NT2/D1 (cell line): ENCODE results near the gene ATXN7L2.

Experiments
- DNase-seq: peaks from one replicate; pipeline ENCODE4 v3.0.0-alpha.2; 2011; ENCODE audit warnings: low read depth, low spot score
- H3K27me3 ChIP-seq: 2 replicates; pipeline ENCODE4 v1.6.0; 2011; ENCODE audit warnings: mild to moderate bottlenecking; ENCODE audit not compliant: insufficient read length, insufficient read depth
- H3K36me3 ChIP-seq: 2 replicates; pipeline ENCODE4 v1.6.1; 2011; ENCODE audit warnings: mild to moderate bottlenecking, low read length, mixed read lengths; ENCODE audit not compliant: insufficient read depth, insufficient read length
- H3K4me1 ChIP-seq: 2 replicates; pipeline ENCODE4 v1.5.1; 2011; ENCODE audit not compliant: insufficient read depth, insufficient read length
- H3K4me3 ChIP-seq: 2 replicates; pipeline ENCODE4 v1.5.1; 2011; ENCODE audit warnings: low read depth; ENCODE audit not compliant: insufficient read length
- H3K9ac ChIP-seq: 2 replicates; pipeline ENCODE4 v1.6.0; 2011; ENCODE audit warnings: low read depth; ENCODE audit not compliant: insufficient read length
- H3K9me3 ChIP-seq: 2 replicates; pipeline ENCODE4 v1.5.1; 2011; ENCODE audit warnings: mild to moderate bottlenecking, low read length; ENCODE audit not compliant: insufficient read depth
- SUZ12 ChIP-seq: IDR thresholded peaks from 2 replicates; pipeline ENCODE4 v1.6.1; 2011; ENCODE audit not compliant: insufficient read length, insufficient read depth; ENCODE audit errors: extremely low read depth
- YY1 ChIP-seq: IDR thresholded peaks from 2 replicates; pipeline ENCODE4 v1.6.1; 2011; ENCODE audit not compliant: insufficient read length, insufficient read depth
- ZNF274 ChIP-seq: IDR thresholded peaks from 2 replicates; pipeline ENCODE4 v1.6.1; 2011; ENCODE audit warnings: mild to moderate bottlenecking, low read depth, low read length

Gene ATXN7L2

DNA sequence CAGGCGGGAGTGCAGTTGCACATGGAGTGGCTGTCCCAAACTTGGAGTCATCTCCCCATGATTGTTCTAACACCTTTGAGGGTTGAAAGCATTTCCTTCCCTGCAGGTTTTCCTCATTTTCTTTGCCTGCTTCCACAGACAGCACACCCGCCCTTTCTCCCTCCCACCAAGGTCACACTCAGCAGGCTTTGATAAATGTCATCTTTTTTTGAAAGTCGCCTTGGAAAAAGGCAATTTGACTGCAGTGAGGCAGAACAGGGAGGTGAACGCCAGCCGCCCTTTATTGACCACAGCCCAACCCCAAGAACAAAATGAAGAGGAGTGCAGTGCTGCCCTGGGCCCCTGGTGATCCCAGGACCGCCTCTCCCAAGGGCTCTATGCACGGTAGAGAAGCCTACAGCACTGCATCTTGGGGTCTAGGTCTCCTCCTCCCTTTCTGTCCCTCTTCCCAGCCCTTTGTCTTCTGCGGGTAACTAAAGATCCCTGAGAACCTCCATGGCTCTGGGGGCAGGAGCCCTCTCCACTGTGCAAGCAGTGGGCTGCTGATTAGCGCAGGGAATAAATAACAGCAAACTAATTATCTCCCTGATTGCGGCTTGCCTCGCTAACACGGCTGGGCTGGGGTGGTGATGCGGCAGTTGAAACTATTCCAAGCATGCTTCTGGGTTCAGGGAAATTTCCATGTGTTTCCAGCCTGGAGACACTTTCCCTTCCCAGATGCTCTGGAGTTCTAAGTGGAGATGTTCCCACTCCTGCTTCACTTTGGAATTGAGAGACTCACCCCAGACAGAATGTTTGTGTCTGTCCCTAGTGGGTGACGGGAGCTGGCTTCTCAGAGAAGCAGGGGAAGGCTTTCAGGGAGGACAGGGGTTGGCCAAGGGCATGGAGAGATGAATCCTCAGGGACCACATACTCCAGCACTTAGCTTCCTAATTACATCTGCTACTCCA lies 37.6 kb downstream of the ATXN7L2 start:
- Histone ChIP-seq H3K36me3 (no peaks in the 10 kb centered on the region), H3K9ac (no peak overlapping the region), H3K4me1 (no peaks in the 10 kb centered on the region), H3K27me3 (no peaks in the 10 kb centered on the region), H3K9me3 (0 out of 2 replicates have a peak, but pooled peaks cover 7% of the 10 kb centered on the region), H3K4me3 (no peak overlapping the region)
- no peak for TF ChIP-seq SUZ12
- no peak for TF ChIP-seq YY1
- TF ChIP-seq ZNF274, result no peak
- DNase-seq, result no peak

DNA sequence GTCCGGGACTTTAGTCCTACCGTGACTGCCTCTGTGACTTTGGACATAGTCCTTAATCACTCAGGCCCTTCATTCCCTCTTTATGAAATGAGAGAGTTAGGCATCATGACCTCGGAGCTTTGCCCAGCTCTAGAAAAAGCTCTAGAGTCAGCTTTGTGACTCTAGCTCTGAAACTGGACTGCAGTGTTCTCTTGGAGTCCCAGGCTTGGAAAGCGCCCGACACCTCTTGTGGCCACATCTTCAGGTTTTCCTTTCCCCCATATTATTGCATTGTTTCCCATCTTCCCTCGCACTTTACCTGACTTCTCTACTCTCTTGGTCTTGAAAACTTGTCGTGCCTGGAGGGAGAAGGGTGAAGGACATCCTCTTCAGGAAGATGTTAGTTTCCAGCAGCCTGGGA lies 38.3 kb downstream of the ATXN7L2 start:
- Histone ChIP-seq H3K9ac (no peak overlapping the region), H3K9me3 (0 out of 2 replicates have a peak, but pooled peaks cover 7% of the 10 kb centered on the region), H3K27me3 (peaks cover under 1% of the 10 kb centered on the region), H3K36me3 (no peaks in the 10 kb centered on the region), H3K4me1 (no peaks in the 10 kb centered on the region), H3K4me3 (no peak overlapping the region)
- no peak for TF ChIP-seq YY1
- no peak for TF ChIP-seq ZNF274
- TF ChIP-seq SUZ12, result no peak
- DNase-seq, result no peak

DNA sequence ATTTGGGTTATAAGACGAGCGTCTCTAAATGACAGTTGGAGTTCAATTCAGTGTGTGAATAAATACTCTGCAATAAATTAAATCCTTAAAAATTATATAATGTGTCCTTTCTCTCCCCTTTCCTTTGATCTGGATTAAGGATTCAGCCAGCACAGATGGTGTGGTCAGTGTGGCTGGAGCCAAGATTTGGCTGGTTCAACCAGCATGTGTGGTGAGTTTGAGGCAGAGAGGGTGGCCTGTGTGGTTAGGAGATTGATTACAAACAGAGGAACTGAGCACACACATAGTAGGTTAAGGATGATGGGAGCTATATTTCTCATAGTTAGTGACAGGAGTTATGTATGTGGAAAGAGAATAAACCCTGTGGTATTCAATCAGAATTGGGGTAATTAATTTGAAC lies 40.0 kb downstream of the ATXN7L2 start:
- H3K4me1 ChIP-seq, result no peaks in the 10 kb centered on the region
- no peak overlapping the region for H3K9ac ChIP-seq
- H3K36me3 ChIP-seq, result no peaks in the 10 kb centered on the region
- H3K27me3 ChIP-seq, result peaks cover 6% of the 10 kb centered on the region
- no peak overlapping the region for H3K4me3 ChIP-seq
- 0 out of 2 replicates have a peak, but pooled peaks cover 7% of the 10 kb centered on the region for H3K9me3 ChIP-seq
- DNase-seq, result no peak
- TF ChIP-seq ZNF274 (no peak), SUZ12 (no peak), YY1 (no peak)

- no peak overlapping the region for H3K4me3 ChIP-seq
- no peak overlapping the region for H3K9ac ChIP-seq
- no peak for DNase-seq
- 0 out of 2 replicates have a peak, but pooled peaks cover 7% of the 10 kb centered on the region for H3K9me3 ChIP-seq
- peaks cover 6% of the 10 kb centered on the region for H3K4me1 ChIP-seq
- peaks cover 19% of the 10 kb centered on the region for H3K27me3 ChIP-seq
- no peaks in the 10 kb centered on the region for H3K36me3 ChIP-seq
- TF ChIP-seq SUZ12, result no peak
Observed at GRCh38 chr1:109527098-109527811, 43.5 kb downstream of the ATXN7L2 start.

- peaks cover 19% of the 10 kb centered on the region for H3K27me3 ChIP-seq
- H3K36me3 ChIP-seq, result no peaks in the 10 kb centered on the region
- H3K9me3 ChIP-seq, result 0 out of 2 replicates have a peak, but pooled peaks cover 7% of the 10 kb centered on the region
- DNase-seq, result no peak
- H3K9ac ChIP-seq, result no peak overlapping the region
- H3K4me1 ChIP-seq, result peaks cover 12% of the 10 kb centered on the region
- TF ChIP-seq SUZ12, result no peak
- TF ChIP-seq YY1, result no peak
- no peak for TF ChIP-seq ZNF274
- H3K4me3 ChIP-seq, result no peak overlapping the region
Observed at GRCh38 chr1:109527846-109528695, 44.4 kb downstream of the ATXN7L2 start.

- Histone ChIP-seq H3K36me3 (no peaks in the 10 kb centered on the region), H3K4me1 (peaks cover 13% of the 10 kb centered on the region), H3K4me3 (no peak overlapping the region), H3K9ac (no peak overlapping the region), H3K9me3 (0 out of 2 replicates have a peak, but pooled peaks cover 6% of the 10 kb centered on the region), H3K27me3 (peaks cover 19% of the 10 kb centered on the region)
- TF ChIP-seq ZNF274 (no peak), SUZ12 (no peak), YY1 (no peak)
- DNase-seq, result no peak
Observed at GRCh38 chr1:109528712-109529111, 45.0 kb downstream of the ATXN7L2 start.
